Measurements from ENCODE around the gene TOR1A. TPM values are rescaled to one million over a fixed set of nuclear protein-coding genes. Genes with fewer than 3 reads are reported as not detected.

TOR1A gene
- total RNA-seq, 1 donor from 2014 or later, result 35.9 TPM

Other genes with a start within 250 kb of the TOR1A start
- 1.0 TPM for gene C9orf50, start 203.0 kb downstream of the TOR1A start, total RNA-seq
- 45.1 TPM for gene NTMT1, start 198.0 kb downstream of the TOR1A start, total RNA-seq
- 21.0 TPM for gene ASB6, start 182.0 kb downstream of the TOR1A start, total RNA-seq
- 1.5 TPM for gene PRRX2, start 158.5 kb downstream of the TOR1A start, total RNA-seq
- 5.0 TPM for gene PTGES, start 71.1 kb downstream of the TOR1A start, total RNA-seq
- 28.1 TPM for gene TOR1B, start 21.0 kb downstream of the TOR1A start, total RNA-seq
- gene C9orf78, start 11.1 kb upstream of the TOR1A start, total RNA-seq, result 53.6 TPM
- 41.0 TPM for gene USP20, start 11.3 kb upstream of the TOR1A start, total RNA-seq
- 66.4 TPM for gene FNBP1, start 219.1 kb upstream of the TOR1A start, total RNA-seq
- gene GPR107, start 229.8 kb upstream of the TOR1A start, total RNA-seq, result 39.6 TPM

Data from mucosa of gallbladder (tissue), 1 donor.